Astrocyte (in vitro differentiated cells and primary cell): Measurements from ENCODE around the gene CCDC43.

Experiments used
- EZH2 ChIP-seq: IDR thresholded peaks from 2 replicates; pipeline ENCODE4 v1.6.1; 2012; ENCODE audit warnings: mild to moderate bottlenecking, low read length, inconsistent platforms; ENCODE audit not compliant: insufficient read depth
- TF ChIP-seq, protein P1 (sequence below): IDR thresholded peaks from 2 replicates; pipeline ENCODE4 v1.5.1; 2011; ENCODE audit warnings: low read depth, mild to moderate bottlenecking, inconsistent platforms, low read length, moderate library complexity; ENCODE audit not compliant: insufficient read depth

GRCh38 chr17:44653384-44653783 is 36.2 kb downstream of the CCDC43 start:
- TF ChIP-seq, protein P1, sequence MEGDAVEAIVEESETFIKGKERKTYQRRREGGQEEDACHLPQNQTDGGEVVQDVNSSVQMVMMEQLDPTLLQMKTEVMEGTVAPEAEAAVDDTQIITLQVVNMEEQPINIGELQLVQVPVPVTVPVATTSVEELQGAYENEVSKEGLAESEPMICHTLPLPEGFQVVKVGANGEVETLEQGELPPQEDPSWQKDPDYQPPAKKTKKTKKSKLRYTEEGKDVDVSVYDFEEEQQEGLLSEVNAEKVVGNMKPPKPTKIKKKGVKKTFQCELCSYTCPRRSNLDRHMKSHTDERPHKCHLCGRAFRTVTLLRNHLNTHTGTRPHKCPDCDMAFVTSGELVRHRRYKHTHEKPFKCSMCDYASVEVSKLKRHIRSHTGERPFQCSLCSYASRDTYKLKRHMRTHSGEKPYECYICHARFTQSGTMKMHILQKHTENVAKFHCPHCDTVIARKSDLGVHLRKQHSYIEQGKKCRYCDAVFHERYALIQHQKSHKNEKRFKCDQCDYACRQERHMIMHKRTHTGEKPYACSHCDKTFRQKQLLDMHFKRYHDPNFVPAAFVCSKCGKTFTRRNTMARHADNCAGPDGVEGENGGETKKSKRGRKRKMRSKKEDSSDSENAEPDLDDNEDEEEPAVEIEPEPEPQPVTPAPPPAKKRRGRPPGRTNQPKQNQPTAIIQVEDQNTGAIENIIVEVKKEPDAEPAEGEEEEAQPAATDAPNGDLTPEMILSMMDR: no peak
- no peak for TF ChIP-seq EZH2
